HAP-1 (cell line): ENCODE results near the gene IFI30.

Source experiments
- DNase-seq, 2 experiments: peaks; one replicate each; pipeline ENCODE4 v3.0.0-alpha.2; 2016 to 2020; ENCODE audit warnings: low spot score in 2 of 2
- H3K27me3 ChIP-seq: fragments of 250-450 bp; sonication (Bioruptor Pico); 2 replicates; pipeline ENCODE4 v1.5.1; 2020; ENCODE audit warnings: low read depth, mild to moderate bottlenecking, moderate library complexity
- H3K36me3 ChIP-seq: fragments of 250-450 bp; sonication (Bioruptor Pico); replicated peaks from 2 replicates; pipeline ENCODE4 v1.5.1; 2020; ENCODE audit warnings: mild to moderate bottlenecking
- H3K4me1 ChIP-seq: fragments of 250-450 bp; sonication (Bioruptor Pico); 2 replicates; pipeline ENCODE4 v1.5.1; 2020; ENCODE audit warnings: mild to moderate bottlenecking
- H3K4me3 ChIP-seq: fragments of 250-450 bp; sonication (Bioruptor Pico); 2 replicates; pipeline ENCODE4 v1.5.1; 2020; ENCODE audit warnings: mild to moderate bottlenecking, moderate library complexity
- H3K9me3 ChIP-seq: fragments of 250-450 bp; sonication (Bioruptor Pico); 2 replicates; pipeline ENCODE4 v1.5.1; 2020; ENCODE audit warnings: mild to moderate bottlenecking, moderate library complexity
- in situ Hi-C: fragments of 300-500 bp; cut with MboI; formaldehyde crosslinking; loops from 3 replicates; pipeline ENCODE4 v1.14.3; 2020; ENCODE audit warnings: low sequenced_read_pairs, inconsistent platforms, mixed read lengths

IFI30 gene

GRCh38 chr19:18171605-18172327 lies 1.8 kb upstream of the IFI30 start:
- H3K9me3 ChIP-seq, result no peaks in the 10 kb centered on the region
- peaks cover 29% of the 10 kb centered on the region for H3K36me3 ChIP-seq
- DNase-seq, result no peak
- H3K27me3 ChIP-seq, result no peaks in the 10 kb centered on the region
- no peak overlapping the region for H3K4me3 ChIP-seq
- H3K4me1 ChIP-seq, result peaks cover 9% of the 10 kb centered on the region
- in situ Hi-C loops, result no loop called here

GRCh38 chr19:18172331-18173053 lies 1.1 kb upstream of the IFI30 start:
- Histone ChIP-seq H3K36me3 (peaks cover 28% of the 10 kb centered on the region), H3K27me3 (no peaks in the 10 kb centered on the region), H3K4me1 (peaks cover 9% of the 10 kb centered on the region), H3K4me3 (no peak overlapping the region), H3K9me3 (no peaks in the 10 kb centered on the region)
- in situ Hi-C loops, result no loop called here
- no peak for DNase-seq

GRCh38 chr19:18173054-18173571 lies 500 bp upstream of the IFI30 start:
- Histone ChIP-seq H3K4me1 (peaks cover 9% of the 10 kb centered on the region), H3K36me3 (peaks cover 23% of the 10 kb centered on the region), H3K27me3 (no peaks in the 10 kb centered on the region), H3K4me3 (no peak overlapping the region; the same call in 1 of the 2 replicates), H3K9me3 (no peaks in the 10 kb centered on the region)
- no peak for DNase-seq
- in situ Hi-C loops, result no loop called here

GRCh38 chr19:18174983-18175382 lies 1.4 kb downstream of the IFI30 start:
- no peak for DNase-seq
- Histone ChIP-seq H3K4me1 (peaks cover 9% of the 10 kb centered on the region), H3K9me3 (no peaks in the 10 kb centered on the region), H3K36me3 (peaks cover 21% of the 10 kb centered on the region), H3K27me3 (no peaks in the 10 kb centered on the region), H3K4me3 (peak overlapping the region; percentile 57)
- in situ Hi-C loops, result no loop called here

GRCh38 chr19:18176367-18177310 lies 3.0 kb downstream of the IFI30 start:
- Histone ChIP-seq H3K4me1 (peaks cover 9% of the 10 kb centered on the region), H3K9me3 (no peaks in the 10 kb centered on the region), H3K27me3 (no peaks in the 10 kb centered on the region), H3K36me3 (peaks cover 21% of the 10 kb centered on the region), H3K4me3 (no peak overlapping the region)
- DNase-seq, result no peak
- in situ Hi-C loops, result no loop called here

GRCh38 chr19:18179957-18180356 lies 6.3 kb downstream of the IFI30 start:
- Histone ChIP-seq H3K4me1 (peaks cover 5% of the 10 kb centered on the region), H3K27me3 (no peaks in the 10 kb centered on the region), H3K36me3 (peaks cover 21% of the 10 kb centered on the region), H3K4me3 (no peak overlapping the region), H3K9me3 (no peaks in the 10 kb centered on the region)
- no peak for DNase-seq
- in situ Hi-C loops, result no loop called here

- in situ Hi-C loops, result no loop called here
- H3K27me3 ChIP-seq, result no peaks in the 10 kb centered on the region
- H3K4me3 ChIP-seq, result no peak overlapping the region
- DNase-seq, result no peak
- no peaks in the 10 kb centered on the region for H3K9me3 ChIP-seq
- peaks cover 5% of the 10 kb centered on the region; the same call in 1 of the 2 replicates for H3K36me3 ChIP-seq
- H3K4me1 ChIP-seq, result peaks cover 14% of the 10 kb centered on the region
Measured at GRCh38 chr19:18183529-18183928, 9.9 kb downstream of the IFI30 start.

GRCh38 chr19:18185538-18185937 lies 11.9 kb downstream of the IFI30 start:
- in situ Hi-C loops, result no loop called here
- Histone ChIP-seq H3K4me3 (no peak overlapping the region), H3K9me3 (no peaks in the 10 kb centered on the region), H3K4me1 (peaks cover 14% of the 10 kb centered on the region), H3K36me3 (no peaks in the 10 kb centered on the region), H3K27me3 (no peaks in the 10 kb centered on the region)
- DNase-seq, result peak; percentile 48 to 79

GRCh38 chr19:18190278-18190677 lies 16.7 kb downstream of the IFI30 start:
- Histone ChIP-seq H3K9me3 (no peaks in the 10 kb centered on the region), H3K4me3 (no peak overlapping the region), H3K36me3 (peaks cover 7% of the 10 kb centered on the region), H3K27me3 (no peaks in the 10 kb centered on the region), H3K4me1 (peaks cover 22% of the 10 kb centered on the region)
- no peak for DNase-seq
- in situ Hi-C loops, result no loop called here

- peaks cover 12% of the 10 kb centered on the region for H3K4me1 ChIP-seq
- no peak overlapping the region for H3K4me3 ChIP-seq
- H3K36me3 ChIP-seq, result peaks cover 15% of the 10 kb centered on the region
- H3K9me3 ChIP-seq, result no peaks in the 10 kb centered on the region
- in situ Hi-C loops, result no loop called here
- no peaks in the 10 kb centered on the region for H3K27me3 ChIP-seq
- DNase-seq, result peak in 1 of 2 experiments; percentile 41
Measured at GRCh38 chr19:18191640-18192062, 18.0 kb downstream of the IFI30 start.

GRCh38 chr19:18192673-18193387 lies 19.2 kb downstream of the IFI30 start, which contains the start of gene MPV17L2:
Gene MPV17L2 (plus strand): TSS chr19:18193218. CDS start chr19:18193282, 64 bp downstream.
- Histone ChIP-seq H3K36me3 (peaks cover 19% of the 10 kb centered on the region), H3K4me3 (peak within 1 kb of the TSS; percentile 94), H3K27me3 (no peaks in the 10 kb centered on the region), H3K9me3 (no peaks in the 10 kb centered on the region), H3K4me1 (peaks cover 12% of the 10 kb centered on the region)
- in situ Hi-C loops, result no loop called here
- peak; percentile 99 to 100 for DNase-seq

- peaks cover 12% of the 10 kb centered on the region for H3K4me1 ChIP-seq
- in situ Hi-C loops, result no loop called here
- H3K27me3 ChIP-seq, result no peaks in the 10 kb centered on the region
- H3K4me3 ChIP-seq, result peak overlapping the region; percentile 94
- peaks cover 25% of the 10 kb centered on the region for H3K36me3 ChIP-seq
- H3K9me3 ChIP-seq, result no peaks in the 10 kb centered on the region
- DNase-seq, result peak in 1 of 2 experiments; percentile 40
Measured at GRCh38 chr19:18193388-18194180, 20.0 kb downstream of the IFI30 start.
